Measurements from ENCODE around the gene USP32. TPM values are rescaled to one million over a fixed set of nuclear protein-coding genes. Genes with fewer than 3 reads are reported as not detected.

USP32 gene
- total RNA-seq, 1 donor from 2014 or later, result 59.6 TPM

DNA sequence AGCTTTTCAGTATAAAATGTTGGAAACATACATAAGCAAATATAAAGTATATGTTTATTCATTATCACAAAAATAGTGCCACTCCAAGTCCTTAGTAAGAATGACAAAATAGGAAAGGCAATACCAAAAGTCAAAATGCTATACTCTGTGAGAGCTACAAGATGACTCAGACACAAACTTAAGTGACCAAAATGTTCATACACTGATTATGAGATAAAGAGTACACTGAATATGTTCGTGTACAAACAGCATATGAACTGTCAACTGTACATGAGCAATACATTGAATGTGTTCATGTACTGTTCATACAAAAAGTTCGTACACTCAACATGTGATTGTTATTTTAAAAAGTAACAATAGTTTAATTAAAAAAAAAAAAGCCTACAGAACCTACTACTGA is 138.9 kb downstream of the USP32 start:
- TF ChIP-seq, protein P1, sequence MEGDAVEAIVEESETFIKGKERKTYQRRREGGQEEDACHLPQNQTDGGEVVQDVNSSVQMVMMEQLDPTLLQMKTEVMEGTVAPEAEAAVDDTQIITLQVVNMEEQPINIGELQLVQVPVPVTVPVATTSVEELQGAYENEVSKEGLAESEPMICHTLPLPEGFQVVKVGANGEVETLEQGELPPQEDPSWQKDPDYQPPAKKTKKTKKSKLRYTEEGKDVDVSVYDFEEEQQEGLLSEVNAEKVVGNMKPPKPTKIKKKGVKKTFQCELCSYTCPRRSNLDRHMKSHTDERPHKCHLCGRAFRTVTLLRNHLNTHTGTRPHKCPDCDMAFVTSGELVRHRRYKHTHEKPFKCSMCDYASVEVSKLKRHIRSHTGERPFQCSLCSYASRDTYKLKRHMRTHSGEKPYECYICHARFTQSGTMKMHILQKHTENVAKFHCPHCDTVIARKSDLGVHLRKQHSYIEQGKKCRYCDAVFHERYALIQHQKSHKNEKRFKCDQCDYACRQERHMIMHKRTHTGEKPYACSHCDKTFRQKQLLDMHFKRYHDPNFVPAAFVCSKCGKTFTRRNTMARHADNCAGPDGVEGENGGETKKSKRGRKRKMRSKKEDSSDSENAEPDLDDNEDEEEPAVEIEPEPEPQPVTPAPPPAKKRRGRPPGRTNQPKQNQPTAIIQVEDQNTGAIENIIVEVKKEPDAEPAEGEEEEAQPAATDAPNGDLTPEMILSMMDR (IDR thresholded peaks at IDR 0.05; ENCODE audit: partially characterized antibody, unreplicated experiment), result no peak
- no peak for DNase-seq
- Mint-ChIP-seq H3K9me3 (ENCODE audit: unreplicated experiment) (peaks cover 4% of the 10 kb centered on the region), H3K27ac (ENCODE audit: unreplicated experiment) (no peak overlapping the region), H3K4me3 (ENCODE audit: unreplicated experiment) (no peak overlapping the region), H3K27me3 (ENCODE audit: unreplicated experiment) (no peaks in the 10 kb centered on the region), H3K36me3 (ENCODE audit: unreplicated experiment) (peaks cover 10% of the 10 kb centered on the region), H3K4me1 (ENCODE audit: low read depth, unreplicated experiment) (no peaks in the 10 kb centered on the region)

DNA sequence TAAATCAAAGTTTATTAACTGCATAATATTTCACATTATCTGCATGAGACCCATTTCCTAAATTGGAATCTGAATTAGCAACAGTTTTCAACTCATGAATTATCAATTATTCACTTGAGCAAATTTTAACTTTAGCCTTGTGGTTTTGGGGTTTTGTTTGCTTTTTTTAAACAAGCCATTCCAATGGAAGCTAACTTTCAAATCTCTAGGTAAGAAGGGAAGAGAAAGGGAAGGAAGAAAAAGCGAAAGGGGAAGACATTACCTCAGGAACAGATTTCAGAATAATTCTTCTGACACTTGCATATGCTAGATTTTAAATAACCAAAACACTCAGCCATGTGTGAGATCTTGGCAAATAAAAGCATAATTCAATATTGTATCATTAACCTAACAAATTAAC is 139.5 kb downstream of the USP32 start:
- Mint-ChIP-seq H3K36me3 (ENCODE audit: unreplicated experiment) (peaks cover 16% of the 10 kb centered on the region), H3K27me3 (ENCODE audit: unreplicated experiment) (peaks cover under 1% of the 10 kb centered on the region)
- DNase-seq, result no peak

DNA sequence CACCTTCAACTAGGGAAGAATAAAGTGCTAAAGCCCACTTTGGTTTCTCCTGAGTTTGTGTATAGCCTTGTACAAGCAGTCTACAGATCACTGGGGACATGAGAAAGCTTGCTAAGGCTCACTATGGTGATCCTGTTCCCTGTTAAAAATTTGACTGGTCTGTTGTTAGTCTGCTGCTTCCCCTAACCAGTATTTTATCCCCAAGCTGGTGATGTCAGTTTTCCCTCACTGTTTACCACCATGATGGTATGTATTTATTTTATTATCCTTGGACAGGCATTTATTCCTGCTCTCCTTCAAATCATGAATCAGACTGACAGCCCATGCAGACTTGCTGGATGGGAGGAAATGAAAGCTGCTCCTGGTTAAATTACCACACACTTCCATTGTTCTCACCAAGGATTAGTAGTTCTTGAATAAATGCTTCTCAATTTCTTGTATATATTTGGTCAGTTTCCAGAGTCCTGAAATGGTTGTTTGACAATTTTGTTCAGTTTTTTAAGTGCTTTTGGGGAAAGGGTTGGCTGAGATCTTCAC is 142.6 kb downstream of the USP32 start:
- TF ChIP-seq, protein P1 (IDR thresholded peaks at IDR 0.05; ENCODE audit: partially characterized antibody, unreplicated experiment), result no peak
- no peak overlapping the region for H3K4me3 Mint-ChIP-seq (ENCODE audit: unreplicated experiment)
- H3K9me3 Mint-ChIP-seq (ENCODE audit: unreplicated experiment), result peaks cover 10% of the 10 kb centered on the region
- H3K4me1 Mint-ChIP-seq (ENCODE audit: low read depth, unreplicated experiment), result no peaks in the 10 kb centered on the region
- H3K27ac Mint-ChIP-seq (ENCODE audit: unreplicated experiment), result no peak overlapping the region
- no peak for DNase-seq
- peaks cover 3% of the 10 kb centered on the region for H3K27me3 Mint-ChIP-seq (ENCODE audit: unreplicated experiment)
- peaks cover 19% of the 10 kb centered on the region for H3K36me3 Mint-ChIP-seq (ENCODE audit: unreplicated experiment)

More for the DNA sequence above, 139.5 kb downstream of the USP32 start:
- TF ChIP-seq, protein P1 (IDR thresholded peaks at IDR 0.05; ENCODE audit: partially characterized antibody, unreplicated experiment), result no peak
- Mint-ChIP-seq H3K4me1 (ENCODE audit: low read depth, unreplicated experiment) (no peaks in the 10 kb centered on the region), H3K9me3 (ENCODE audit: unreplicated experiment) (peaks cover 8% of the 10 kb centered on the region), H3K27ac (ENCODE audit: unreplicated experiment) (no peak overlapping the region), H3K4me3 (ENCODE audit: unreplicated experiment) (no peak overlapping the region)

DNA sequence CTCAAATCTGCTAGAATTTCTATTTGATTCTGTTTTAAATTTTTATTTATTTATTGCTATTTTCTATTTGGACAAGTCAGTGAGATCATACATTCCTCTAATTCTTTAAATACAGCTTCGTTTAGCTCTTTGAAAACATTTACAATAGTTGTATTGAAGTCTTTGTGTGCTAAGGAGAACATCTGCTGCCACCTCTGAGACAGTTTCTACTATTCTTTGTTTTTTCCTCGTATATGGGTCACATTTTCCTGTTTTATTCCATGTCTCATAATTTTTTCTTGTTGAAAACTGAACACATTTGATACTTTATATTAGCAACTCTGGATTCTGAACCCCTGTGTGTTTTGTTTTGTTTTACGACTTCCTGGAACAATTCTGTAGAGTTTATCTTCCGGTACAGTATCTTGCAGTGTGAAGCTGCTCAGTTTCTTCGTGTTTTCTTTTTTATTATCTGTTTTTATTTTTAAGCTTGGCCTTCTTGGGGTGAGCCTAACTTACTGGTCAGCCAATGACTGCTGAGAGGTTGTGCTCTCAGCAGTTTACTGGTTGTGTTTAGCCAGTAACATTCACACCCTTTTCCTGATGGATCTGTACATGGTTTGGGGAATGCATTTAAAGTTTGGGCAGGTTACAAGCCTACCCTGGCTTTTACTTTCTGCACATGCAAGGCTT is 143.2 kb downstream of the USP32 start:
- TF ChIP-seq, protein P1 (IDR thresholded peaks at IDR 0.05; ENCODE audit: partially characterized antibody, unreplicated experiment), result no peak
- Mint-ChIP-seq H3K9me3 (ENCODE audit: unreplicated experiment) (peaks cover 10% of the 10 kb centered on the region), H3K36me3 (ENCODE audit: unreplicated experiment) (peaks cover 19% of the 10 kb centered on the region), H3K27me3 (ENCODE audit: unreplicated experiment) (peaks cover 3% of the 10 kb centered on the region), H3K4me1 (ENCODE audit: low read depth, unreplicated experiment) (no peaks in the 10 kb centered on the region), H3K4me3 (ENCODE audit: unreplicated experiment) (no peak overlapping the region), H3K27ac (ENCODE audit: unreplicated experiment) (no peak overlapping the region)
- no peak for DNase-seq

DNA sequence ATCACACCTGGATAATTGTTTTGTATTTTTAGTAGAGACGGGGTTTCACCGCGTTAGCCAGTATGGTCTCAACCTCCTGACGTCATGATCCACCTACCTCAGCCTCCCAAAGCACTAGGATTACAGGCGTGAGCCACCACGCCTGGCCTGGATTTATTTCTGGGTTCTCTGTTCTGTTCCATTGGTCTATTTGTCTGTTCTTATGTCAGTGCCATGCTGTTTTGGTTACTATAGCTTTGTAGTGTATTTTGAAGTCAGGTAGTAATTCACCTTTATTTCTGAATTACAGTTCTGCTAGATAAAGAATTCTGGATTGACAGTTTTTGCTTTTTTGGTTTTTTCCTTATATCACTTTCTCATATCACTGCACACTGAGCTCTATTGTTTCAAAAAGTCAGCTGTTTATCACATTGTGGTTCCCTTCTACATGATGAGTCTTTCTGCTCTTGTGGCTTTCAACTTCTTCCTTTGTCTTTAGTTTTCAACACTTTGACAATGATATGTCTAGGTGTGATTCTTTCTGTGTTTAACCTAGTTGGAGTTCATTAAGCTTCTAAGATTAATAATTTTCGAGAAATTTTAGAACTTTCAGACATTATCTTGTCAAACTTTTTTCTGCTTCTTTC is 144.0 kb downstream of the USP32 start:
- H3K4me3 Mint-ChIP-seq (ENCODE audit: unreplicated experiment), result no peak overlapping the region
- peaks cover 10% of the 10 kb centered on the region for H3K9me3 Mint-ChIP-seq (ENCODE audit: unreplicated experiment)
- TF ChIP-seq, protein P1 (IDR thresholded peaks at IDR 0.05; ENCODE audit: partially characterized antibody, unreplicated experiment), result no peak
- H3K36me3 Mint-ChIP-seq (ENCODE audit: unreplicated experiment), result peaks cover 19% of the 10 kb centered on the region
- peaks cover 3% of the 10 kb centered on the region for H3K27me3 Mint-ChIP-seq (ENCODE audit: unreplicated experiment)
- no peaks in the 10 kb centered on the region for H3K4me1 Mint-ChIP-seq (ENCODE audit: low read depth, unreplicated experiment)
- no peak overlapping the region for H3K27ac Mint-ChIP-seq (ENCODE audit: unreplicated experiment)
- no peak for DNase-seq
